Measurements from ENCODE around the gene ATP1A3. TPM values are rescaled to one million over a fixed set of nuclear protein-coding genes. Genes with fewer than 3 reads are reported as not detected.

ATP1A3 gene
- total RNA-seq, 1 experiment from 2014 or later = 0.52 TPM

- DNase-seq (ENCODE audit: extremely low read depth, low read depth) = no peak
Measured at GRCh38 chr19:41930926-41931592, 63.0 kb downstream of the ATP1A3 start.

- no peak for DNase-seq (ENCODE audit: extremely low read depth, low read depth)
Measured at GRCh38 chr19:41930322-41930722, 63.7 kb downstream of the ATP1A3 start.

GRCh38 chr19:41929536-41930071 lies 64.4 kb downstream of the ATP1A3 start:
- DNase-seq (ENCODE audit: extremely low read depth, low read depth) = no peak

GRCh38 chr19:41928754-41929535 lies 65.1 kb downstream of the ATP1A3 start:
- no peak for DNase-seq (ENCODE audit: extremely low read depth, low read depth)

GRCh38 chr19:41928221-41928683 lies 65.8 kb downstream of the ATP1A3 start, which contains the start of gene ERFL:
Gene ERFL (minus strand): TSS chr19:41928449. CDS start chr19:41912919, 15,530 bp downstream.
- DNase-seq (ENCODE audit: extremely low read depth, low read depth) = no peak

- DNase-seq (ENCODE audit: extremely low read depth, low read depth) = no peak
Measured at GRCh38 chr19:41927497-41928192, 66.4 kb downstream of the ATP1A3 start.

- DNase-seq (ENCODE audit: extremely low read depth, low read depth) = no peak
Measured at GRCh38 chr19:41926763-41927496, 67.1 kb downstream of the ATP1A3 start.

GRCh38 chr19:41926028-41926762 lies 67.8 kb downstream of the ATP1A3 start:
- no peak for DNase-seq (ENCODE audit: extremely low read depth, low read depth)

- no peak for DNase-seq (ENCODE audit: extremely low read depth, low read depth)
Measured at GRCh38 chr19:41925208-41926003, 68.6 kb downstream of the ATP1A3 start.

GRCh38 chr19:41924151-41925145 lies 69.6 kb downstream of the ATP1A3 start:
- DNase-seq (ENCODE audit: extremely low read depth, low read depth) = no peak

- DNase-seq (ENCODE audit: extremely low read depth, low read depth) = no peak
Measured at GRCh38 chr19:41923045-41923788, 70.8 kb downstream of the ATP1A3 start.

GRCh38 chr19:41922585-41922984 lies 71.4 kb downstream of the ATP1A3 start:
- no peak for DNase-seq (ENCODE audit: extremely low read depth, low read depth)

- DNase-seq (ENCODE audit: extremely low read depth, low read depth) = no peak
Measured at GRCh38 chr19:41921577-41922576, 72.2 kb downstream of the ATP1A3 start.

GRCh38 chr19:41920882-41921576 lies 73.0 kb downstream of the ATP1A3 start:
- no peak for DNase-seq (ENCODE audit: extremely low read depth, low read depth)

All from NCI-H460 (cell line).